Measurements from ENCODE around the gene CFAP410. TPM values are rescaled to one million over a fixed set of nuclear protein-coding genes. Genes with fewer than 3 reads are reported as not detected.

The CFAP410 gene
- total and polyA plus RNA-seq, 2 donors from 2014 or later = 23.3 to 45.3 TPM

- H3K4me1 ChIP-seq (ENCODE audit: control insufficient read depth in 2 of 3, insufficient read depth in 2 of 3, low read depth in 1 of 3, low read length in 3 of 3) = no peaks in the 10 kb centered on the region
- no peaks in the 10 kb centered on the region for H3K9me3 ChIP-seq (ENCODE audit: control insufficient read depth in 2 of 3, insufficient read depth in 1 of 3, low read length in 3 of 3)
- H3K9ac ChIP-seq (ENCODE audit: low read length in 3 of 3) = no peak overlapping the region
- FAIRE-seq (no peak), DNase-seq (peak in 1 of 5 donors; percentile 47)
- H3K4me3 ChIP-seq (ENCODE audit: low read length in 3 of 3) = no peak overlapping the region
- intact Hi-C loops (cut with DNase I) = no loop called here
- H3K27ac ChIP-seq (ENCODE audit: low read depth in 2 of 2, low read length in 2 of 2) = no peak overlapping the region
- no peak for TF ChIP-seq CTCF (IDR thresholded peaks at IDR 0.05; ENCODE audit: borderline replicate concordance, extremely low read depth, insufficient read depth)
- no peaks in the 10 kb centered on the region for H3K36me3 ChIP-seq (ENCODE audit: control insufficient read depth in 2 of 3, insufficient read depth in 3 of 3, low read length in 3 of 3)
- H3K27me3 ChIP-seq (ENCODE audit: control insufficient read depth, insufficient read depth, low read length) = no peaks in the 10 kb centered on the region
These were observed 38.9 kb upstream of the CFAP410 start for GRCh38 chr21:44377922-44378645.

- no peak overlapping the region for H3K4me3 ChIP-seq (ENCODE audit: low read length in 3 of 3)
- FAIRE-seq (no peak), DNase-seq (peak in 2 of 5 donors; percentile 38 to 59)
- intact Hi-C loops (cut with DNase I) = no loop called here
- H3K4me1 ChIP-seq (ENCODE audit: control insufficient read depth in 2 of 3, insufficient read depth in 2 of 3, low read depth in 1 of 3, low read length in 3 of 3) = no peaks in the 10 kb centered on the region
- no peaks in the 10 kb centered on the region for H3K27me3 ChIP-seq (ENCODE audit: control insufficient read depth, insufficient read depth, low read length)
- no peak overlapping the region for H3K9ac ChIP-seq (ENCODE audit: low read length in 3 of 3)
- TF ChIP-seq CTCF (IDR thresholded peaks at IDR 0.05; ENCODE audit: borderline replicate concordance, extremely low read depth, insufficient read depth) = no peak
- H3K9me3 ChIP-seq (ENCODE audit: control insufficient read depth in 2 of 3, insufficient read depth in 1 of 3, low read length in 3 of 3) = no peaks in the 10 kb centered on the region
- no peak overlapping the region for H3K27ac ChIP-seq (ENCODE audit: low read depth in 2 of 2, low read length in 2 of 2)
- H3K36me3 ChIP-seq (ENCODE audit: control insufficient read depth in 2 of 3, insufficient read depth in 3 of 3, low read length in 3 of 3) = no peaks in the 10 kb centered on the region
These were observed 38.2 kb upstream of the CFAP410 start for GRCh38 chr21:44377201-44377921.

- H3K9me3 ChIP-seq (ENCODE audit: control insufficient read depth in 2 of 3, insufficient read depth in 1 of 3, low read length in 3 of 3) = no peaks in the 10 kb centered on the region
- no peak for FAIRE-seq
- H3K36me3 ChIP-seq (ENCODE audit: control insufficient read depth in 2 of 3, insufficient read depth in 3 of 3, low read length in 3 of 3) = no peaks in the 10 kb centered on the region
- peak in 1 of 5 donors; percentile 32 for DNase-seq
- no peaks in the 10 kb centered on the region for H3K4me1 ChIP-seq (ENCODE audit: control insufficient read depth in 2 of 3, insufficient read depth in 2 of 3, low read depth in 1 of 3, low read length in 3 of 3)
- intact Hi-C loops (cut with DNase I) = no loop called here
- no peak overlapping the region for H3K27ac ChIP-seq (ENCODE audit: low read depth in 2 of 2, low read length in 2 of 2)
- TF ChIP-seq CTCF (IDR thresholded peaks at IDR 0.05; ENCODE audit: borderline replicate concordance, extremely low read depth, insufficient read depth) = no peak
- H3K27me3 ChIP-seq (ENCODE audit: control insufficient read depth, insufficient read depth, low read length) = no peaks in the 10 kb centered on the region
- no peak overlapping the region for H3K9ac ChIP-seq (ENCODE audit: low read length in 3 of 3)
- H3K4me3 ChIP-seq (ENCODE audit: low read length in 3 of 3) = no peak overlapping the region
These were observed 37.4 kb upstream of the CFAP410 start for GRCh38 chr21:44376606-44377005.

All from kidney (tissue), 14 donors.